PFSK-1 (cell line): ENCODE data around the gene NIPBL.

Experiments used
- POLR2AphosphoS5 ChIP-seq: IDR thresholded peaks from 2 replicates; pipeline ENCODE4 v1.6.1; 2012; ENCODE audit warnings: low read depth, mild to moderate bottlenecking, control low read depth, low read length, moderate library complexity
- TAF1 ChIP-seq: IDR thresholded peaks from 2 replicates; pipeline ENCODE4 v1.6.1; 2012; ENCODE audit warnings: low read length, control low read depth, borderline replicate concordance; ENCODE audit not compliant: insufficient read depth

- no peak for TF ChIP-seq TAF1
- TF ChIP-seq POLR2AphosphoS5, result no peak
These were observed 214.2 kb downstream of the NIPBL start for GRCh38 chr5:37090781-37091180.
